Fibroblast of lung (primary cell): ENCODE results near the gene FAR1.

Source experiments
- CTCF ChIP-seq, 2 donors: IDR thresholded peaks in 1 of 2; conservative IDR thresholded peaks in 1 of 2; 1 replicate in 1 of 2; 2 replicates in 1 of 2; pipeline ENCODE4 v1.5.1; 2011 to 2012; ENCODE audit warnings: low read length in 2 of 2, control low read depth in 1 of 2, inconsistent platforms in 1 of 2, low read depth in 1 of 2, mild to moderate bottlenecking in 1 of 2
- EZH2 ChIP-seq: IDR thresholded peaks from 2 replicates; pipeline ENCODE4 v1.5.1; 2012; ENCODE audit warnings: low read length, control low read depth, mild to moderate bottlenecking; ENCODE audit errors: missing control alignments

GRCh38 chr11:13701506-13701905 is 33.0 kb downstream of the FAR1 start:
- no peak for TF ChIP-seq CTCF (conservative IDR thresholded peaks at IDR 0.05 in 1 of 2, IDR thresholded peaks at IDR 0.05 in 1 of 2; ENCODE audit: low read depth in 1 of 2, low read length in 2 of 2)
- no peak for TF ChIP-seq EZH2
